HG03095 (cell line): ENCODE data around the gene TLCD3B.

Source experiments
- ATAC-seq: cut with Tn5 transposase; IDR thresholded peaks from one replicate; pipeline ENCODE4 v1.9.1; 2021; ENCODE audit warnings: moderate library complexity; ENCODE audit not compliant: unreplicated experiment

The TLCD3B gene

GRCh38 chr16:30006659-30007377 lies 24.3 kb downstream of the TLCD3B start:
- no peak for ATAC-seq

GRCh38 chr16:30006095-30006473 lies 25.0 kb downstream of the TLCD3B start:
- ATAC-seq, result no peak

GRCh38 chr16:30005341-30006094 lies 25.6 kb downstream of the TLCD3B start:
- ATAC-seq, result no peak

- ATAC-seq, result no peak
Observed at GRCh38 chr16:30004811-30005242, 26.2 kb downstream of the TLCD3B start.

GRCh38 chr16:30004424-30004776 lies 26.7 kb downstream of the TLCD3B start:
- ATAC-seq, result no peak

- ATAC-seq, result no peak
Observed at GRCh38 chr16:30003670-30004423, 27.2 kb downstream of the TLCD3B start.

- ATAC-seq, result no peak
Observed at GRCh38 chr16:30002614-30003346, 28.3 kb downstream of the TLCD3B start.

- ATAC-seq, result no peak
Observed at GRCh38 chr16:30000735-30001631, 30.1 kb downstream of the TLCD3B start.

GRCh38 chr16:29999605-30000004 lies 31.5 kb downstream of the TLCD3B start:
- ATAC-seq, result no peak

GRCh38 chr16:29996766-29997250 lies 34.3 kb downstream of the TLCD3B start:
- ATAC-seq, result no peak

- peak; percentile 80 for ATAC-seq
Observed at GRCh38 chr16:29995911-29996765, 34.9 kb downstream of the TLCD3B start, which contains the start of gene INO80E. INO80E (plus strand) TSS chr16:29996241; CDS start chr16:29996311, 70 bp downstream.

- no peak for ATAC-seq
Observed at GRCh38 chr16:29995324-29995910, 35.7 kb downstream of the TLCD3B start, which contains the start of gene HIRIP3. HIRIP3 (minus strand) TSS chr16:29995617; CDS start chr16:29995605, 12 bp downstream.

- ATAC-seq, result no peak
Observed at GRCh38 chr16:29994600-29995323, 36.3 kb downstream of the TLCD3B start.

GRCh38 chr16:29993903-29994599 lies 37.0 kb downstream of the TLCD3B start:
- no peak for ATAC-seq

- ATAC-seq, result no peak
Observed at GRCh38 chr16:29993191-29993902, 37.7 kb downstream of the TLCD3B start.

- no peak for ATAC-seq
Observed at GRCh38 chr16:29992344-29992967, 38.6 kb downstream of the TLCD3B start.
